ENCODE results near the gene SORBS1. TPM values are rescaled to one million over a fixed set of nuclear protein-coding genes. Genes with fewer than 3 reads are reported as not detected.

Gene SORBS1
- total and polyA plus RNA-seq, 3 donors from 2014 or later, result 34.4 to 46.6 (median 38.8) TPM

- DNase-seq, result no peak
- H3K9me3 ChIP-seq, result no peaks in the 10 kb centered on the region
- WGBS, 2 donors, result 39 to 64% methylated on average over 4 of the region's 4 CpGs
- no peaks in the 10 kb centered on the region for H3K36me3 ChIP-seq (ENCODE audit: low read depth, missing control alignments)
- TF ChIP-seq CTCF (IDR thresholded peaks at IDR 0.05) (no peak), POLR2A (IDR thresholded peaks at IDR 0.05) (no peak)
- peak overlapping the region; percentile 81 to 91 for H3K4me3 ChIP-seq
- H3K27me3 ChIP-seq, result no peaks in the 10 kb centered on the region
- intact Hi-C loops (cut with DNase I; ENCODE audit: low total_unique reads), result no loop called here
- peak overlapping the region in 1 of 2 donors; percentile 85 for H3K27ac ChIP-seq
- H3K4me1 ChIP-seq, result peaks cover 13% of the 10 kb centered on the region
Measured at GRCh38 chr10:95559471-95559870, 1.7 kb downstream of the SORBS1 start.

- H3K9me3 ChIP-seq, result no peaks in the 10 kb centered on the region
- peak overlapping the region in 1 of 2 donors; percentile 85 for H3K27ac ChIP-seq
- no peak for DNase-seq
- H3K4me1 ChIP-seq, result peaks cover 13% of the 10 kb centered on the region
- WGBS, 2 donors, result 74 to 82% methylated on average over 1 of the region's 1 CpG
- peak overlapping the region in 1 of 2 donors; percentile 91 for H3K4me3 ChIP-seq
- no peaks in the 10 kb centered on the region for H3K27me3 ChIP-seq
- H3K36me3 ChIP-seq (ENCODE audit: low read depth, missing control alignments), result no peaks in the 10 kb centered on the region
- TF ChIP-seq CTCF (IDR thresholded peaks at IDR 0.05) (no peak), POLR2A (IDR thresholded peaks at IDR 0.05) (no peak)
- intact Hi-C loops (cut with DNase I; ENCODE audit: low total_unique reads), result no loop called here
Measured at GRCh38 chr10:95558593-95559320, 2.4 kb downstream of the SORBS1 start.

GRCh38 chr10:95556994-95557767 lies 4.0 kb downstream of the SORBS1 start:
- no peaks in the 10 kb centered on the region for H3K27me3 ChIP-seq
- intact Hi-C loops (cut with DNase I; ENCODE audit: low total_unique reads), result no loop called here
- H3K9me3 ChIP-seq, result no peaks in the 10 kb centered on the region
- H3K4me1 ChIP-seq, result peaks cover 13% of the 10 kb centered on the region
- DNase-seq, result no peak
- TF ChIP-seq CTCF (IDR thresholded peaks at IDR 0.05) (no peak), POLR2A (IDR thresholded peaks at IDR 0.05) (no peak)
- no peaks in the 10 kb centered on the region for H3K36me3 ChIP-seq (ENCODE audit: low read depth, missing control alignments)
- 45 to 59% methylated on average over 8 of the region's 8 CpGs for WGBS, 2 donors
- peak overlapping the region in 1 of 2 donors; percentile 85 for H3K27ac ChIP-seq
- no peak overlapping the region for H3K4me3 ChIP-seq

GRCh38 chr10:95553674-95554073 lies 7.5 kb downstream of the SORBS1 start:
- no peak overlapping the region for H3K27ac ChIP-seq
- H3K4me3 ChIP-seq, result no peak overlapping the region
- no peaks in the 10 kb centered on the region for H3K9me3 ChIP-seq
- peaks cover 11% of the 10 kb centered on the region for H3K4me1 ChIP-seq
- intact Hi-C loops (cut with DNase I; ENCODE audit: low total_unique reads), result no loop called here
- TF ChIP-seq POLR2A (IDR thresholded peaks at IDR 0.05), result no peak
- TF ChIP-seq CTCF (IDR thresholded peaks at IDR 0.05), result no peak
- WGBS, 2 donors, result 95 to 96% methylated on average over 4 of the region's 4 CpGs
- H3K36me3 ChIP-seq (ENCODE audit: low read depth, missing control alignments), result no peaks in the 10 kb centered on the region
- no peak for DNase-seq
- H3K27me3 ChIP-seq, result no peaks in the 10 kb centered on the region

Measured in testis (tissue), 3 donors.